ENCODE results near the gene PARVB.

PARVB gene

DNA sequence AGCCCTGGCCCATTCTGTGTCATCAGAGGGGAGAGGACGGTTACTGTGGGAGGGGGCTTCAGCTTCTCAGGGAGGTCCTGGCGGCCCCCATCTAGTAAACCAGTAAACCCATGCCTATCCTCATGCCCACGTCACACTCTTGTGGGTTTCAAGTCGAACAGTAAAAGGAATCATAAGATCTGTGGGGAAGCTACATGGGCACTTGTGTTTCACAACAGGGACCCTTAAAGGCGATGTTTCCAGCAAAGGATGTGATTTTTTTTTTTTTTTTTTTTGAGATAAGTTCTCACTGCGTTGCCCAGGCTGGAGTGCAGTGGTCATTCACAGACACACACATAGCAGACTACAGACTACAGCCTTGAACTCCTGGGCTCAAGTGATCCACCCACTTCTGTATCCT lies 147.5 kb downstream of the PARVB start:
- TF ChIP-seq, protein P1, sequence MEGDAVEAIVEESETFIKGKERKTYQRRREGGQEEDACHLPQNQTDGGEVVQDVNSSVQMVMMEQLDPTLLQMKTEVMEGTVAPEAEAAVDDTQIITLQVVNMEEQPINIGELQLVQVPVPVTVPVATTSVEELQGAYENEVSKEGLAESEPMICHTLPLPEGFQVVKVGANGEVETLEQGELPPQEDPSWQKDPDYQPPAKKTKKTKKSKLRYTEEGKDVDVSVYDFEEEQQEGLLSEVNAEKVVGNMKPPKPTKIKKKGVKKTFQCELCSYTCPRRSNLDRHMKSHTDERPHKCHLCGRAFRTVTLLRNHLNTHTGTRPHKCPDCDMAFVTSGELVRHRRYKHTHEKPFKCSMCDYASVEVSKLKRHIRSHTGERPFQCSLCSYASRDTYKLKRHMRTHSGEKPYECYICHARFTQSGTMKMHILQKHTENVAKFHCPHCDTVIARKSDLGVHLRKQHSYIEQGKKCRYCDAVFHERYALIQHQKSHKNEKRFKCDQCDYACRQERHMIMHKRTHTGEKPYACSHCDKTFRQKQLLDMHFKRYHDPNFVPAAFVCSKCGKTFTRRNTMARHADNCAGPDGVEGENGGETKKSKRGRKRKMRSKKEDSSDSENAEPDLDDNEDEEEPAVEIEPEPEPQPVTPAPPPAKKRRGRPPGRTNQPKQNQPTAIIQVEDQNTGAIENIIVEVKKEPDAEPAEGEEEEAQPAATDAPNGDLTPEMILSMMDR (conservative IDR thresholded peaks at IDR 0.05; ENCODE audit: low read length): no peak

DNA sequence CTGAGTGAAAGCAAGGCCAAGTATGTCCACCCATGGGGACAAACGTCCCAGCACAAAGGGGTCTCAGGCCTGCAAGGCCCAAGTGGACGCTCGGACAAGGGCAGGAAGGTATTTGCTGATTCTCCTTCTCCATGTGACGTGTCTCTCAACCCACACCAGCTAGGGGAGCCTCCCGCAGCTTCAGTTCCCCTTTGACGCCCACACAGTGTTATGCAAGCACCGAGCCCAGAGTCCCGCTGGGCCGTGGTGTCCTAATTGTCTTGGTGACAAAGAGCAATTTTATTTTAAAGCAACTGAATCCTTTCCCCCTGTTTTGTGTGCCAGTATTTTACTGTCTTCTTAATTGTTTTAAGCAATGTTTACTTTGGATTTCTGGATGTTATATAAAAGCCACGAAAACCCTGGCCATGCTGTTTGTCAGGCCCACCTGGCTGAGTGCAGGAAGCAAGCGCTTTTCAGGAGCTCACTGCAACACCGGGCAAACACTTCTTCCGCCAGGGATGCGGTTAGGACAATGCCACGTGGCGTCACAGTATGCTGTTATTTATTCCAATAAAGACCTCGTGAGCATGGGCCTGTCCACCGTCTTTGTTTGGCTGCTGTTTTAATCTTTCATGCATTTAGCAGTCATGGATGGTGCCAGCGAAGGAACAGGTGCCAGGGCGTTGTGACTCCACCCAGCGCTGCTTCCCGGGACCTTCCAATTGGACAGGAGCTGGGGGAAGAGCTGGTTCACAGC lies 148.4 kb downstream of the PARVB start:
- H3K4me3 ChIP-seq (ENCODE audit: low read length): no peak overlapping the region

More for the DNA sequence above, 147.5 kb downstream of the PARVB start:
- no peak overlapping the region for H3K4me3 ChIP-seq (ENCODE audit: low read length)
- DNase-seq (ENCODE audit: low read depth): no peak

DNA sequence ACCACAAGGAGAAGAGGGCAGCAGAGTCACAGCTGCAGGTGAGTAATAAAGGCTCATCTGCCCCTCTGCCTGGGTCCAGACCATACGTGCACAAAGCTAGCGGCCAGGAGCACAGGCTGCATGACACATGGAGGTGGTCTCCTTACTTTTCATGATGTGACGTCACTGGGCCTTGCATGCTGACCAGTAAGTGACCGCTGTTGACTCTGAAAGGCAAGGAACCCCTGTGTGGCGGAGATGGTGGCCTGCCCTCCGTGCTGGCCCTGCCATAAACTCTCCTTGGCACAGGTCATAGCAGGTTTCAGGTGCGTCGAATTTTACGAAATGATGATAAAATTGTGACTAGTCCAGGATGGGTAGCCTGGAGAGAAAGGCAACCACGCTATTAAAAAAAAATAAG lies 149.1 kb downstream of the PARVB start:
- no peak for DNase-seq (ENCODE audit: low read depth)
- H3K4me3 ChIP-seq (ENCODE audit: low read length): no peak overlapping the region
- TF ChIP-seq, protein P1 (conservative IDR thresholded peaks at IDR 0.05; ENCODE audit: low read length): no peak

More for the DNA sequence above, 148.4 kb downstream of the PARVB start:
- TF ChIP-seq, protein P1 (conservative IDR thresholded peaks at IDR 0.05; ENCODE audit: low read length): no peak
- DNase-seq (ENCODE audit: low read depth): peak; percentile 11

DNA sequence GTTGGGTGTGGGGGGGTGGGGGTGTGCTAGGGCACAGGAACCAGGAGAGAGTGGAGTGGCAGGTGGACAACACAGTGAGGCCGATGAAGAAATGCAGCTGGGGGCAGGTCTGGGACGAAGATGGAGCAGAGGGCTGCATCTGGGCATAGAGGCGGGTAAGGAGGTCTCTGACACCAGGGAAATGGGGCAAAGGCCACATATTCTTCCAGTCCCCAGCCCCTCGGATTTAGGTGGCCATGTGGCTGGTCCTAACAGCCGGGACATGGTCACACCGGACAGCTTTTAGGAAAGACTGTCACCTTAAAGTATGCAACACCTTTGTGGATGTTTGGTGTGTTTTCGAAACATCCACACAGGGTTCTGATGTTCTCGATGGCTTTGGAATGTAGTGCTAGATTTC lies 151.6 kb downstream of the PARVB start:
- TF ChIP-seq, protein P1 (conservative IDR thresholded peaks at IDR 0.05; ENCODE audit: low read length): no peak
- no peak for DNase-seq (ENCODE audit: low read depth)
- no peak overlapping the region for H3K4me3 ChIP-seq (ENCODE audit: low read length)

DNA sequence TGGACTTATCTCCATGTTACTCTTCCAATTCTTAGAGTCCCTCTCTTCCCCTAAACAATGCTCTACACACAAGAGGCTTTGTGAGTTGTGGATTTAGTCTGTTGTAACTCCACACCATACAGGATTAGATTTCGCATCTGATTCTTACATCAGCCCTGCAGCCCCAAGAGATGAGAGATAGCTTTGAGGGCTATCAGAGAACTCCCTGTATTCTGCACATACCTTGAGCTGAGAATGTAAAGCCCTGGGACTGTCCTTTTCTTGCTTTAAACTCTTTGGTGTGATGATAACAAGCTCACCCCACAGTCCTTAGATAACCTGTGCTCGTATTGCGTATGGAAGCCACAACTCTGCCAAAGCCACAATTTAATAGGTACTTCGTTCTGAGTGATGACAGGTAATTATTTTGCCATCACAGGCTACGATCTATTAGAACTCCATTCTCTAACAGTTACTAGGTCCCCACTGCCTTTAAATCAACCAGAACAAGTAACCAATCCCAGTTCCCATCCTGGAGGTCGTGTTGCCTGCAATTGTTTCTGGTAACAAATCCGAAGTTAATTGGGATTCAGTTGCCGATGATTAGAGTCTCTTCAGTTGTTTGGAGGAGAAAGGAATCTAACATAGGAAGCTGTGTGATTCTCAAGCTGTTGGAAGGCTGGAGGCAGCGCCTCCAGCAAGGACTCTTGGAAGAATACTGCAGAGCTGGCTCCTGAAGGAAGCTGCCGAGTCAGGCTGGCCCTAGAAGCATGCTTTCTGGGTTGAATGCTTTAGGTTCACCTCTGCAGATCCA lies 155.3 kb downstream of the PARVB start:
- DNase-seq (ENCODE audit: low read depth): no peak
- no peak overlapping the region for H3K4me3 ChIP-seq (ENCODE audit: low read length)
- TF ChIP-seq, protein P1 (conservative IDR thresholded peaks at IDR 0.05; ENCODE audit: low read length): no peak

DNA sequence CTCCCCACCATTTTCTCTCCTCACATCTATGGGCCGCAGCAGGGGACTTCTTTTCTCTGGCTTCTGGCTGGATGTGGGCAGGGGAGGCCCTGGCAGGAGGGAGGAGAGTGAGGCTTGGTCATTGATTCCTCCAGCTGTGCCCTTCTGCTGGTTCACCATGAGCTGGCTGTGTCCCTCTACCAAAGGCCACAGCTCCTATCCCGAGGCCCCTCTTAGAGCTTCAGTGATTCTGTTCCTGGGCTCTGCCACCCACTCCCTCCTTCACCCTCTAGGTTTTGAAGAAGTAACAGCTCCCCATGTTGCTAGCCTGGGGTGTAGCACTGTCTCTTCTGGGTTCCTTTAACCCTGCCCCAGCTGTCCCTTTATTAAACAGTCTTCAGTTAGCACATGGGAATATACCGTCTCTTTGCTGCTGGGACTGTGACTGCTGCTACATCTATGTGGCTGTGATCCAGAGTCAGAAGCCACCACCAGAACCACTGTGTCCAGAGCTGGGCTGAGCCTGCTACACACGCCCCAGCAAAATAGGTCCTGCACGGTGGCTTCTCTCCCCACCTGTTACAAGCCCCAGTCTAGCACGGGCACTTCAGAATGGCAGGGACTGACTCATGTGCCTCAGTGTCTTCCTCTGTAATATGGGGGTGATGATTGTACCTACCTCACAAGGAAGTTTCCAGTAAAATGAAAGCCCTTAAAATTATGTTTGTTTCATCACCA lies 156.0 kb downstream of the PARVB start:
- no peak overlapping the region for H3K4me3 ChIP-seq (ENCODE audit: low read length)
- TF ChIP-seq, protein P1 (conservative IDR thresholded peaks at IDR 0.05; ENCODE audit: low read length): no peak
- no peak for DNase-seq (ENCODE audit: low read depth)
